HL-60 (cell line): ENCODE data around the gene DUS1L.

ENCODE experiments used
- DNase-seq, 2 experiments: peaks; one replicate each; pipeline ENCODE4 v3.0.0-alpha.2; 2010 to 2020; ENCODE audit warnings: low read depth in 1 of 2, low spot score in 1 of 2
- H3K27ac ChIP-seq: fragments of 250-450 bp; sonication (Bioruptor Pico); replicated peaks from 2 replicates; pipeline ENCODE4 v1.5.1; 2020; ENCODE audit warnings: mild to moderate bottlenecking, moderate library complexity
- H3K27me3 ChIP-seq: fragments of 250-450 bp; sonication (Bioruptor Pico); 2 replicates; pipeline ENCODE4 v1.5.1; 2021; ENCODE audit warnings: mild to moderate bottlenecking, moderate library complexity; ENCODE audit not compliant: insufficient read depth, poor library complexity, severe bottlenecking
- H3K4me3 ChIP-seq: replicated peaks from 2 replicates; pipeline ENCODE4 v1.5.1; 2011; ENCODE audit warnings: mild to moderate bottlenecking, control low read depth, low read length; ENCODE audit not compliant: insufficient read depth
- CTCF ChIP-seq: IDR thresholded peaks from one replicate; pipeline ENCODE4 v1.5.1; 2011; ENCODE audit warnings: low read length, control low read depth, inconsistent platforms; ENCODE audit not compliant: insufficient read depth
- GABPA ChIP-seq: IDR thresholded peaks from 2 replicates; pipeline ENCODE4 v1.6.1; 2012; ENCODE audit warnings: low read depth
- POLR2AphosphoS5 ChIP-seq: IDR thresholded peaks from 2 replicates; pipeline ENCODE4 v1.6.1; 2012; ENCODE audit warnings: low read depth
- SPI1 ChIP-seq: IDR thresholded peaks from 2 replicates; pipeline ENCODE4 v1.6.1; 2012; ENCODE audit warnings: low read depth, mild to moderate bottlenecking, borderline replicate concordance
- TF ChIP-seq, protein P1 (sequence below): IDR thresholded peaks from 2 replicates; pipeline ENCODE4 v1.6.1; 2012; ENCODE audit warnings: low read depth; ENCODE audit not compliant: insufficient replicate concordance

DUS1L gene

GRCh38 chr17:82047914-82048570 is 17.6 kb downstream of the DUS1L start:
- no peak for DNase-seq
- TF ChIP-seq POLR2AphosphoS5 (no peak), GABPA (no peak), SPI1 (no peak), CTCF (no peak)
- TF ChIP-seq, protein P1, sequence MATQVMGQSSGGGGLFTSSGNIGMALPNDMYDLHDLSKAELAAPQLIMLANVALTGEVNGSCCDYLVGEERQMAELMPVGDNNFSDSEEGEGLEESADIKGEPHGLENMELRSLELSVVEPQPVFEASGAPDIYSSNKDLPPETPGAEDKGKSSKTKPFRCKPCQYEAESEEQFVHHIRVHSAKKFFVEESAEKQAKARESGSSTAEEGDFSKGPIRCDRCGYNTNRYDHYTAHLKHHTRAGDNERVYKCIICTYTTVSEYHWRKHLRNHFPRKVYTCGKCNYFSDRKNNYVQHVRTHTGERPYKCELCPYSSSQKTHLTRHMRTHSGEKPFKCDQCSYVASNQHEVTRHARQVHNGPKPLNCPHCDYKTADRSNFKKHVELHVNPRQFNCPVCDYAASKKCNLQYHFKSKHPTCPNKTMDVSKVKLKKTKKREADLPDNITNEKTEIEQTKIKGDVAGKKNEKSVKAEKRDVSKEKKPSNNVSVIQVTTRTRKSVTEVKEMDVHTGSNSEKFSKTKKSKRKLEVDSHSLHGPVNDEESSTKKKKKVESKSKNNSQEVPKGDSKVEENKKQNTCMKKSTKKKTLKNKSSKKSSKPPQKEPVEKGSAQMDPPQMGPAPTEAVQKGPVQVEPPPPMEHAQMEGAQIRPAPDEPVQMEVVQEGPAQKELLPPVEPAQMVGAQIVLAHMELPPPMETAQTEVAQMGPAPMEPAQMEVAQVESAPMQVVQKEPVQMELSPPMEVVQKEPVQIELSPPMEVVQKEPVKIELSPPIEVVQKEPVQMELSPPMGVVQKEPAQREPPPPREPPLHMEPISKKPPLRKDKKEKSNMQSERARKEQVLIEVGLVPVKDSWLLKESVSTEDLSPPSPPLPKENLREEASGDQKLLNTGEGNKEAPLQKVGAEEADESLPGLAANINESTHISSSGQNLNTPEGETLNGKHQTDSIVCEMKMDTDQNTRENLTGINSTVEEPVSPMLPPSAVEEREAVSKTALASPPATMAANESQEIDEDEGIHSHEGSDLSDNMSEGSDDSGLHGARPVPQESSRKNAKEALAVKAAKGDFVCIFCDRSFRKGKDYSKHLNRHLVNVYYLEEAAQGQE: no peak
- H3K27ac ChIP-seq: no peak overlapping the region
- H3K27me3 ChIP-seq: no peaks in the 10 kb centered on the region
- no peak overlapping the region for H3K4me3 ChIP-seq

- DNase-seq: no peak
- Histone ChIP-seq H3K4me3 (no peak overlapping the region), H3K27ac (no peak overlapping the region), H3K27me3 (no peaks in the 10 kb centered on the region)
- no peak for TF ChIP-seq CTCF
- TF ChIP-seq, protein P1: no peak
- no peak for TF ChIP-seq GABPA
- TF ChIP-seq SPI1: no peak
- TF ChIP-seq POLR2AphosphoS5: no peak
Measured at GRCh38 chr17:82047379-82047778, 18.2 kb downstream of the DUS1L start.

DNA sequence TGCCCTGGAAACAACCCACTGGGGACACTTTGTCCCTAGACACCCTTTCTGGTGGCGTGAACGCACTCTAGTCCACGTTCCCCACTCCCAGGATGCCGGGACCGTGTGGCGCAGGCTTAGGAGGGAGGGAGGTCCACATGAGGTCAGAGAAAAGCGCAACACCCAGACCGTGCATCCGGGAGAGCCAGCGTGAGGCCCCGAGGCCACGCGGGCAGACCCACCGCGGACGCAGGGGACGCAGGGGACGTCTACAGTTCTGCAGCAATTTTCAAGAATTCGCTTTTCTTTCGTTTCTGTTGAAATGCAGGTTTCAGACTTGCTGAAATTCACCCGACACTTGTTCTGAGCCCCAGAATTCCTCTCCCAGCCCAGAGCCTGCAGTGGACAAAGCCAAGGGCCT is 18.7 kb downstream of the DUS1L start:
- no peak for DNase-seq
- TF ChIP-seq SPI1 (no peak), GABPA (no peak), CTCF (no peak), POLR2AphosphoS5 (no peak)
- TF ChIP-seq, protein P1: no peak
- Histone ChIP-seq H3K27ac (no peak overlapping the region), H3K4me3 (no peak overlapping the region), H3K27me3 (no peaks in the 10 kb centered on the region)
